ENCODE measurements around the gene CDKN1B. TPM values are rescaled to one million over a fixed set of nuclear protein-coding genes. Genes with fewer than 3 reads are reported as not detected.

CDKN1B gene
- total and polyA plus RNA-seq, 12 donors = 18.2 to 97.8 (median 60.3) TPM

DNA sequence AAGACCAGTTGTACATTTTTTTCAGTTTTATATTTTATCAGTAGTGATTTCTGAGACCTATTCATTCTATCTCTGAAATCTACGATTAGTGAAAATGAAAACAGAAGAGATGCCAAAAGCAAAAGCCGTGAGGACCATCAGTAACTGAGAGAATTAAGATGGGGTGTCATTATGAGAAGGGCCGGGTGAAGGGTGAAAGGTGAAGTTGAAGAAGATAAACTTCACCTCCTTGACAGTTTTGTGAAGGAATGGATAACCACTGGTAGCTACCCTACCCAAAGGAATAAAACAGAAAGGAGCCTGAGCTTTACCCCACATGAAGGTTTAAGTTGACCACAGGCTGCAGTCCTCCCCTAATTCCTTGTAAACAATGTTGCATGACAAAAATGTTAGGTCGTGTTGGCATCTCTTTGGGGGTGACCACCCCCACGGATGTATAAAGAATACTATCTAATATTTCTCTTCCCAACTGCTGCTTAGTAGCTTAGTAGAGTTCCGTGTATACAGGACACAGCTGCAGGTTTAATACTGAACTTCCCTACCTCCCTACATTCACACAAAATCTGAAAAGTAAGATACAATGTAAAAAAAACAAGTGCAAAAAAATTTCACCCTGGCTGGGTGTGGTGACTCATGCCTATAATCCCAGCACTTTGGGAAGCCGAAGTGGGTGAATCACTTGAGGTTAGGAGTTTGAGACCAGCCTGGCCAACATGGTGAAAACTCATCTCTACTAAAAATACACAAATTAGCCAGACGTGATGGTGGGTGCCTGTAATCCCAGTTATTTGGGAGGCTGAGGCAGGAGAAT is 45.1 kb upstream of the CDKN1B start:
- no peaks in the 10 kb centered on the region for H3K9me3 ChIP-seq (replicated peaks in 1 of 3)
- no peak overlapping the region for H3K27ac ChIP-seq
- H3K27me3 ChIP-seq = no peaks in the 10 kb centered on the region
- intact Hi-C loops (cut with DNase I) = no loop called here
- H3K4me1 ChIP-seq (replicated peaks in 1 of 2) = no peaks in the 10 kb centered on the region
- WGBS, 4 donors = 68 to 76% (median 72%) methylated on average over 8 of the region's 8 CpGs
- TF ChIP-seq, protein P1, sequence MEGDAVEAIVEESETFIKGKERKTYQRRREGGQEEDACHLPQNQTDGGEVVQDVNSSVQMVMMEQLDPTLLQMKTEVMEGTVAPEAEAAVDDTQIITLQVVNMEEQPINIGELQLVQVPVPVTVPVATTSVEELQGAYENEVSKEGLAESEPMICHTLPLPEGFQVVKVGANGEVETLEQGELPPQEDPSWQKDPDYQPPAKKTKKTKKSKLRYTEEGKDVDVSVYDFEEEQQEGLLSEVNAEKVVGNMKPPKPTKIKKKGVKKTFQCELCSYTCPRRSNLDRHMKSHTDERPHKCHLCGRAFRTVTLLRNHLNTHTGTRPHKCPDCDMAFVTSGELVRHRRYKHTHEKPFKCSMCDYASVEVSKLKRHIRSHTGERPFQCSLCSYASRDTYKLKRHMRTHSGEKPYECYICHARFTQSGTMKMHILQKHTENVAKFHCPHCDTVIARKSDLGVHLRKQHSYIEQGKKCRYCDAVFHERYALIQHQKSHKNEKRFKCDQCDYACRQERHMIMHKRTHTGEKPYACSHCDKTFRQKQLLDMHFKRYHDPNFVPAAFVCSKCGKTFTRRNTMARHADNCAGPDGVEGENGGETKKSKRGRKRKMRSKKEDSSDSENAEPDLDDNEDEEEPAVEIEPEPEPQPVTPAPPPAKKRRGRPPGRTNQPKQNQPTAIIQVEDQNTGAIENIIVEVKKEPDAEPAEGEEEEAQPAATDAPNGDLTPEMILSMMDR (IDR thresholded peaks at IDR 0.05) = no peak
- TF ChIP-seq POLR2A (IDR thresholded peaks at IDR 0.05) = no peak
- no peak for DNase-seq
- no peaks in the 10 kb centered on the region for H3K36me3 ChIP-seq (replicated peaks in 1 of 2)
- no peak overlapping the region for H3K4me3 ChIP-seq

- no peak for DNase-seq
- H3K9me3 ChIP-seq (replicated peaks in 1 of 3) = no peaks in the 10 kb centered on the region
- no peak overlapping the region for H3K27ac ChIP-seq
- intact Hi-C loops (cut with DNase I) = no loop called here
- TF ChIP-seq, protein P1 (IDR thresholded peaks at IDR 0.05) = no peak
- TF ChIP-seq POLR2A (IDR thresholded peaks at IDR 0.05) = no peak
- H3K36me3 ChIP-seq (replicated peaks in 1 of 2) = no peaks in the 10 kb centered on the region
- 88 to 100% (median 94%) methylated on average over 2 to 3 of the region's 3 CpGs for WGBS, 4 donors
- no peaks in the 10 kb centered on the region for H3K4me1 ChIP-seq (replicated peaks in 1 of 2)
- H3K27me3 ChIP-seq = no peaks in the 10 kb centered on the region
- no peak overlapping the region for H3K4me3 ChIP-seq
Measured at GRCh38 chr12:12673296-12673695, 43.9 kb upstream of the CDKN1B start.

DNA sequence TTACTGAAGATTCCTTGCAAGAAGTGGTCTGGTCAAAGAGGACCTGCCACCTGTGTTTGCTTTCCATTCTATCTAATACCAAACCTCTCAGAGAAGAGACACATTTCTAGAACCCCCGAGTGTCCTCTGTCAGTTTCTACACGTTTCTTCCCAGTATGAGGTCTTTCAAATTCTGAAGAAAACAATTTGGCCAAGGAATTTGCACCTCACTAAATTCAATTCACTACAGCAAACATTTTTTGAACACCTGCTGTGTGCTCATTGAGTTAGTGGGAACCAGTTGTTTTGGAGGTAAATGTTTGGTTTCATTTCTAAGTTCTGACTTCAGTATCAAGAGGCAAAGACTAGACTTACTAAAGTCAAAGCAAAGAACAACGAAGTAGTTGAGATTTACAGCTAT is 40.6 kb upstream of the CDKN1B start:
- Histone ChIP-seq H3K27ac (no peak overlapping the region), H3K27me3 (no peaks in the 10 kb centered on the region), H3K4me3 (no peak overlapping the region), H3K9me3 (replicated peaks in 1 of 3) (no peaks in the 10 kb centered on the region), H3K36me3 (replicated peaks in 1 of 2) (no peaks in the 10 kb centered on the region), H3K4me1 (replicated peaks in 1 of 2) (no peaks in the 10 kb centered on the region)
- intact Hi-C loops (cut with DNase I) = no loop called here
- WGBS, 4 donors = 43 to 61% (median 54%) methylated on average over 3 of the region's 3 CpGs
- TF ChIP-seq POLR2A (IDR thresholded peaks at IDR 0.05) = no peak
- TF ChIP-seq, protein P1 (IDR thresholded peaks at IDR 0.05) = no peak
- DNase-seq = no peak

DNA sequence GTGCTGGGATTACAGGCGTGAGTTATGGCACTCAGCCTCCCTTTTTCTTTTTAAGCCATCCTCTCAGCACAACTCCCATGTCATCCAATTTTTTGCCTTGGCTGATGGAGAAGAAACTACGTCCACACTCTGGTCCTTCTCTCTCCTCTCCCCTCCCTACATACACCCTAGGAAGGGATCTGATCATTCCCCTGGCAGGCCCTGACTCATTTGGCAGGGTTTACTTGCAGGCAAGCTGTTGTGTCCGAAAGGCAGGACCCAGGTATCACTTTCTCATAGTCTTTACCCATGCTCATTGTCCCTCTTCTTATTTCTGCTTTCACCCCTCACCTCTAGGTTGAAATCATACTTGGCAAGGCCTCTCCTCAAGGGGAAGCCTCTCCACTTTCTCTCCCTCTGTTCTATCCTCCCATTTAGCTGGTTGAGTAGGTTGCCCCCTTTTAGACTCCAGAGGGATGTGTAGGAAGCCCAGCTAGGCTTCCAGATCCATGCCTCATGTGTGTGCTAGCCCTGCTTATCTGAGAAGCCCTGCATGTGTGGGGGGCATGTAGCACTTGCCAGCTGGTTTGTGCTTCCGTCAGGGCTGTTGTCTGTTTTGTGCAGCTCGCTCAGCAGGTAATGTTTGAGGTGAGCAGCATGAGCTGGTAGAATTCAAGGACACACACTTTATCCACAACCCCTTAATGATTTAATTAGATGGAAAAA is 36.0 kb upstream of the CDKN1B start:
- WGBS, 4 donors = 88 to 92% (median 91%) methylated on average over 5 of the region's 5 CpGs
- intact Hi-C loops (cut with DNase I) = no loop called here
- no peak overlapping the region for H3K27ac ChIP-seq
- no peaks in the 10 kb centered on the region for H3K4me1 ChIP-seq (replicated peaks in 1 of 2)
- TF ChIP-seq POLR2A (IDR thresholded peaks at IDR 0.05) = no peak
- TF ChIP-seq, protein P1 (IDR thresholded peaks at IDR 0.05) = no peak
- DNase-seq = no peak
- H3K9me3 ChIP-seq (replicated peaks in 1 of 3) = no peaks in the 10 kb centered on the region
- H3K36me3 ChIP-seq (replicated peaks in 1 of 2) = no peaks in the 10 kb centered on the region
- no peak overlapping the region for H3K4me3 ChIP-seq
- H3K27me3 ChIP-seq = no peaks in the 10 kb centered on the region

All from adrenal gland (tissue), 12 donors.